Neural cell (in vitro differentiated cells): ENCODE measurements around the gene PGBD5. TPM values are rescaled to one million over a fixed set of nuclear protein-coding genes. Genes with fewer than 3 reads are reported as not detected.

Experiments used
- H2AFZ ChIP-seq: fragments of 200-600, 300-800 bp; sonication (generic), shearing (Covaris generic); 2 replicates; pipeline ENCODE4 v1.6.0; 2014; ENCODE audit warnings: low read depth, mild to moderate bottlenecking, antibody characterized with exemption, low read length, moderate library complexity
- H3F3A ChIP-seq: fragments of 200-600 bp; shearing (Covaris generic); 2 replicates; pipeline ENCODE4 v1.6.1; 2016; ENCODE audit warnings: mild to moderate bottlenecking, moderate library complexity, mixed read lengths, antibody characterized with exemption, low read length; ENCODE audit not compliant: insufficient read depth, poor library complexity, severe bottlenecking
- H3K27ac ChIP-seq: fragments of 200-600, 300-800 bp; sonication (generic), shearing (Covaris generic); 2 replicates; pipeline ENCODE4 v1.5.1; 2014; ENCODE audit warnings: mild to moderate bottlenecking, low read length, moderate library complexity
- H3K27me3 ChIP-seq: fragments of 300-800, 200-600 bp; sonication (generic), shearing (Covaris generic); 2 replicates; pipeline ENCODE4 v1.6.0; 2014; ENCODE audit warnings: mild to moderate bottlenecking, low read depth, low read length, moderate library complexity; ENCODE audit not compliant: insufficient read depth
- H3K36me3 ChIP-seq: fragments of 300-800, 200-600 bp; sonication (generic), shearing (Covaris generic); 2 replicates; pipeline ENCODE4 v1.5.1; 2014; ENCODE audit warnings: mild to moderate bottlenecking, antibody characterized with exemption, low read length, moderate library complexity; ENCODE audit not compliant: insufficient read depth
- H3K4me2 ChIP-seq: fragments of 300-800, 200-600 bp; sonication (generic), shearing (Covaris generic); 2 replicates; pipeline ENCODE4 v1.6.0; 2014; ENCODE audit warnings: mild to moderate bottlenecking, low read length
- H3K4me3 ChIP-seq: fragments of 300-800, 200-600 bp; sonication (generic), shearing (Covaris generic); 2 replicates; pipeline ENCODE4 v1.5.1; 2014; ENCODE audit warnings: mild to moderate bottlenecking, low read length, moderate library complexity
- H3K79me2 ChIP-seq: fragments of 200-600 bp; shearing (Covaris generic); replicated peaks from 2 replicates; pipeline ENCODE4 v1.6.0; 2014; ENCODE audit warnings: mild to moderate bottlenecking, low read length, moderate library complexity; ENCODE audit not compliant: insufficient read depth
- H3K9ac ChIP-seq: fragments of 300-800, 200-600 bp; sonication (generic), shearing (Covaris generic); 2 replicates; pipeline ENCODE4 v1.6.1; 2016; ENCODE audit warnings: mild to moderate bottlenecking, low read length, mixed read lengths
- H3K9me2 ChIP-seq: fragments of 200-600 bp; shearing (Covaris generic); 2 replicates; pipeline ENCODE4 v1.6.1; 2016; ENCODE audit warnings: mild to moderate bottlenecking, low read length, mixed read lengths; ENCODE audit not compliant: insufficient read depth
- H3K9me3 ChIP-seq: fragments of 200-600, 300-800 bp; sonication (generic), shearing (Covaris generic); 2 replicates; pipeline ENCODE4 v1.6.1; 2016; ENCODE audit warnings: mild to moderate bottlenecking, mixed run types, low read length, moderate library complexity, mixed read lengths
- H4K20me1 ChIP-seq: fragments of 200-600 bp; shearing (Covaris generic); 2 replicates; pipeline ENCODE4 v1.6.1; 2016; ENCODE audit warnings: mild to moderate bottlenecking, mixed run types; ENCODE audit not compliant: insufficient read depth
- EP300 ChIP-seq: fragments of 450-650 bp; conservative IDR thresholded peaks from 2 replicates; pipeline ENCODE4 v1.6.1; 2014; ENCODE audit warnings: antibody characterized with exemption, mild to moderate bottlenecking, moderate library complexity; ENCODE audit not compliant: poor library complexity, severe bottlenecking
- EZH2 ChIP-seq: fragments of 200-600, 300-800 bp; shearing (Covaris generic), sonication (generic); IDR thresholded peaks from 2 replicates; pipeline ENCODE4 v1.6.1; 2014; ENCODE audit warnings: antibody characterized with exemption, low read length, borderline replicate concordance, mild to moderate bottlenecking; ENCODE audit not compliant: insufficient read depth, poor library complexity, severe bottlenecking
- MXI1 ChIP-seq: fragments of 450-650 bp; conservative IDR thresholded peaks from 2 replicates; pipeline ENCODE4 v1.6.1; 2014; ENCODE audit warnings: antibody characterized with exemption, mild to moderate bottlenecking; ENCODE audit not compliant: poor library complexity, severe bottlenecking
- POLR2AphosphoS5 ChIP-seq: IDR thresholded peaks from 2 replicates; pipeline ENCODE4 v1.6.1; 2012
- RAD21 ChIP-seq: fragments of 450-650 bp; conservative IDR thresholded peaks from 2 replicates; pipeline ENCODE4 v1.6.1; 2014; ENCODE audit warnings: antibody characterized with exemption, mild to moderate bottlenecking, moderate library complexity
- REST ChIP-seq: IDR thresholded peaks from 2 replicates; pipeline ENCODE4 v1.6.1; 2012; ENCODE audit warnings: borderline replicate concordance
- SMC3 ChIP-seq: fragments of 450-650 bp; conservative IDR thresholded peaks from 2 replicates; pipeline ENCODE4 v1.6.1; 2014; ENCODE audit warnings: antibody characterized with exemption, mild to moderate bottlenecking, moderate library complexity; ENCODE audit not compliant: poor library complexity
- TAF1 ChIP-seq: IDR thresholded peaks from 2 replicates; pipeline ENCODE4 v1.6.1; 2012; ENCODE audit warnings: low read depth
- polyA plus RNA-seq: library from polyadenylated mRNA; depleted of rRNA; stranded (reverse); fragments of >200 nt; gene quantifications from 2 replicates; pipeline ENCODE4 v1.2.3, GENCODE V29; 2014
- TF ChIP-seq, protein P1 (sequence below): fragments of 450-650 bp; IDR thresholded peaks from 2 replicates; pipeline ENCODE4 v1.5.1; 2014; ENCODE audit warnings: antibody characterized with exemption, mild to moderate bottlenecking, moderate library complexity; ENCODE audit not compliant: poor library complexity, severe bottlenecking

PGBD5 gene
- polyA plus RNA-seq, 1 donor from 2014 or later, result 16.3 TPM

DNA sequence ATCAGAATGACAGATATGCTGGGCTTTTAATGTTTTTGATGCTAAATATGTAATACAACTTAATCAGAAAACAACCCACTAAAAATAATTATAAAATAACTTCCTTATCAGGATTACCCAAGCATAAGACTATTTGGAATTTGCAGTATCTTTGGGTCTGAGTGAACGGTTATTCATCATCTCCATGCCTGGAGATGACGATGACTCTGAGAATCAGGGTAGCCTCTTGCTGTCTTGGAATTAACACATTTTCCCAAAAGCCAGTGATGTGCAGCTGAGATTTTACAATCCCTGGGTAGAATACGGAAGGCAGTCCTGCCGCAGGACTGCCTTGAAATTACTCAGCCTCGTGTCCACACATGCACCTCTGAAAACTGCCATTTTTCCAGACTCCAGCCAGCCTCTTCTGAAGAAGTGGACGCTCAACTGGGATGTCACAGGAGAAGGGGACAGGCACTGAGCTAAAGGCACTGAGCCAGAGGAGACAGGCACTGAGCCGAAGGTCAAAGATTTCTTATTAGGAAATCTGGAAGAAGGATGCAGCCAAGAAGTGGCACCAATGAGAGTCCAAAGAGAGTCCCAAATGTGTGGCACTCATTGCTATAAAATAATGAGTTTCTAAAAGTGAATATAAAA, 85.5 kb downstream of the PGBD5 start:
- no peak overlapping the region for H3K9ac ChIP-seq
- no peaks in the 10 kb centered on the region for H3K9me3 ChIP-seq
- H3K4me3 ChIP-seq, result no peak overlapping the region
- H3K27me3 ChIP-seq, result no peaks in the 10 kb centered on the region
- H3K9me2 ChIP-seq, result no peaks in the 10 kb centered on the region
- H3K36me3 ChIP-seq, result peaks cover 5% of the 10 kb centered on the region
- no peak overlapping the region for H3K27ac ChIP-seq
- no peak overlapping the region for H3K4me2 ChIP-seq
- H4K20me1 ChIP-seq, result no peaks in the 10 kb centered on the region
- H3F3A ChIP-seq, result no peaks in the 10 kb centered on the region
- TF ChIP-seq POLR2AphosphoS5 (no peak), EP300 (no peak), RAD21 (no peak), EZH2 (no peak), SMC3 (no peak), MXI1 (no peak), REST (no peak), TAF1 (no peak)
- TF ChIP-seq, protein P1, sequence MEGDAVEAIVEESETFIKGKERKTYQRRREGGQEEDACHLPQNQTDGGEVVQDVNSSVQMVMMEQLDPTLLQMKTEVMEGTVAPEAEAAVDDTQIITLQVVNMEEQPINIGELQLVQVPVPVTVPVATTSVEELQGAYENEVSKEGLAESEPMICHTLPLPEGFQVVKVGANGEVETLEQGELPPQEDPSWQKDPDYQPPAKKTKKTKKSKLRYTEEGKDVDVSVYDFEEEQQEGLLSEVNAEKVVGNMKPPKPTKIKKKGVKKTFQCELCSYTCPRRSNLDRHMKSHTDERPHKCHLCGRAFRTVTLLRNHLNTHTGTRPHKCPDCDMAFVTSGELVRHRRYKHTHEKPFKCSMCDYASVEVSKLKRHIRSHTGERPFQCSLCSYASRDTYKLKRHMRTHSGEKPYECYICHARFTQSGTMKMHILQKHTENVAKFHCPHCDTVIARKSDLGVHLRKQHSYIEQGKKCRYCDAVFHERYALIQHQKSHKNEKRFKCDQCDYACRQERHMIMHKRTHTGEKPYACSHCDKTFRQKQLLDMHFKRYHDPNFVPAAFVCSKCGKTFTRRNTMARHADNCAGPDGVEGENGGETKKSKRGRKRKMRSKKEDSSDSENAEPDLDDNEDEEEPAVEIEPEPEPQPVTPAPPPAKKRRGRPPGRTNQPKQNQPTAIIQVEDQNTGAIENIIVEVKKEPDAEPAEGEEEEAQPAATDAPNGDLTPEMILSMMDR, result no peak
- H2AFZ ChIP-seq, result no peak overlapping the region
- H3K79me2 ChIP-seq, result no peaks in the 10 kb centered on the region

GRCh38 chr1:230339033-230339432, 87.1 kb downstream of the PGBD5 start:
- no peak overlapping the region for H3K4me3 ChIP-seq
- no peak overlapping the region for H2AFZ ChIP-seq
- no peaks in the 10 kb centered on the region for H3K9me2 ChIP-seq
- TF ChIP-seq TAF1 (no peak), REST (no peak), POLR2AphosphoS5 (no peak), EZH2 (no peak), MXI1 (no peak), SMC3 (no peak)
- TF ChIP-seq, protein P1, result no peak
- H4K20me1 ChIP-seq, result no peaks in the 10 kb centered on the region
- H3K27ac ChIP-seq, result no peak overlapping the region
- H3K36me3 ChIP-seq, result peaks cover 5% of the 10 kb centered on the region
- no peak overlapping the region for H3K4me2 ChIP-seq
- no peaks in the 10 kb centered on the region for H3K9me3 ChIP-seq
- H3K79me2 ChIP-seq, result no peaks in the 10 kb centered on the region
- H3K27me3 ChIP-seq, result no peaks in the 10 kb centered on the region
- no peaks in the 10 kb centered on the region for H3F3A ChIP-seq
- H3K9ac ChIP-seq, result no peak overlapping the region
